ENCODE data around the gene GSDME. TPM values are rescaled to one million over a fixed set of nuclear protein-coding genes. Genes with fewer than 3 reads are reported as not detected.
"Not testable (repeated sequence)": the region's sequence is repeated elsewhere in the genome, so short reads cannot be mapped to it uniquely, and the experiment has no call there.

Gene GSDME
- total RNA-seq, 5 donors from 2014 or later (not counting 1 experiment from before 2014, with no cell fraction given): 0.38 to 1.1 (median 0.46) TPM; not detected in 1

DNA sequence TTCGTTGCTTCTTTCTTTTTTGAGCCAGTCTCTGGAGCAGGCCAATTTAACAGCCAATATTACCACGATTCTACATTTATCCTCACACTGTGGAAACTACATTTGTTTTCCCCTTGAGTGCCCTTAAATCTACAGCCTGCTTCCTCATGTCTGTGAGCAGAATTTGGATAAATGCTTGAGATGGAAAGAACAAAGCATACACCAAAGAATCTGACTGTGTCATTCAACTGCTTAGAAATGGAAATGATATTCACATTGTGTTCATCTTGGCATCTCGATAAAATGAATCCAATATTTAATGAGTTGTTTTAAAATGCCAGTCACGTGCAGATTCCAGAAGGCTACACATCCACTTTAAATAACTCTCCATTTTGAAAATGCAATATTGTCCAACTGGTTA, 41.0 kb upstream of the GSDME start:
- POLR2A ChIA-PET: interaction anchor here in 1 of 2 donors (0.7 kb wide), 1 partner anchor 1172 kb away, joined by 3 read pairs; no protein-coding TSS in a partner anchor
- Histone ChIP-seq H3K4me3 (ENCODE audit: control insufficient read depth in 1 of 2, extremely low read depth in 1 of 2, low read length in 1 of 2) (no peak overlapping the region), H3K9me3 (no peaks in the 10 kb centered on the region), H3K27ac (ENCODE audit: low read length) (no peak overlapping the region), H3K27me3 (replicated peaks in 1 of 2; ENCODE audit: control insufficient read depth in 2 of 2, extremely low read depth in 1 of 2, insufficient read depth in 2 of 2, low read length in 1 of 2) (no peaks in the 10 kb centered on the region), H3K4me1 (ENCODE audit: control insufficient read depth in 1 of 2, extremely low read depth in 1 of 2, insufficient read depth in 2 of 2, low read length in 2 of 2) (peaks cover 0 to 3% of the 10 kb centered on the region in 2 experiments), H3K36me3 (ENCODE audit: control insufficient read depth in 2 of 2, extremely low read depth in 1 of 2, insufficient read depth in 1 of 2, low read length in 1 of 2) (peaks cover 5 to 29% of the 10 kb centered on the region in 2 donors)
- Mint-ChIP-seq H3K4me1 (peaks cover 21 to 26% (median 26%) of the 10 kb centered on the region in 3 donors), H3K27ac (no peak overlapping the region), H3K9me3 (no peaks in the 10 kb centered on the region), H3K36me3 (peaks cover 64% of the 10 kb centered on the region), H3K27me3 (no peaks in the 10 kb centered on the region), H3K4me3 (no peak overlapping the region)
- no peak for ATAC-seq (replicated peaks in 1 of 4)
- no peak for DNase-seq
- no CpG with 5 or more reads among the region's 4 CpGs for WGBS (ENCODE audit: insufficient coverage)
- CTCF ChIA-PET: no interaction called here

DNA sequence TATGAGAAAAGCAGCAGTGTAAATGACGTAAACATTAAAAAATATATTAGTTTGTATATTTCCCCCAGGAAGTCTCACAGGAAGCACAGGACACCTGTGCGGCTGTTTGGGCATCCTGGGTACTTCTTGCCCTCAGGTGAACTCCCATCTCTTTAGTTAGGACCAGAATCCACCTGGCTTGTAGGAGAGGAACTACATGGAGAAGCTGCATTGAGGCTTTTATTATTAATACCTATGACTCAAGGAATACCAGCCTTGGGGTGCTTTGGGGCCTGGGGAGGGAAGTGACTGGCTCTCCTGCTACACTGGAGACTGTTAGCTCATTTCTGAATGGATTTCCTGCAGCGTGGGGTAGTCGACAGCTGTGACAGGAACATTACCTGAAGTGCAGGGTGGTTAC, 40.0 kb upstream of the GSDME start:
- Mint-ChIP-seq H3K4me1 (peaks cover 21 to 26% (median 26%) of the 10 kb centered on the region in 3 donors), H3K4me3 (no peak overlapping the region), H3K27me3 (no peaks in the 10 kb centered on the region), H3K9me3 (no peaks in the 10 kb centered on the region), H3K36me3 (peaks cover 57% of the 10 kb centered on the region), H3K27ac (no peak overlapping the region)
- Histone ChIP-seq H3K4me1 (ENCODE audit: control insufficient read depth in 1 of 2, extremely low read depth in 1 of 2, insufficient read depth in 2 of 2, low read length in 2 of 2) (peaks cover 0 to 3% of the 10 kb centered on the region in 2 experiments), H3K27ac (ENCODE audit: low read length) (no peak overlapping the region), H3K36me3 (ENCODE audit: control insufficient read depth in 2 of 2, extremely low read depth in 1 of 2, insufficient read depth in 1 of 2, low read length in 1 of 2) (peaks cover 5 to 20% of the 10 kb centered on the region in 2 donors), H3K27me3 (replicated peaks in 1 of 2; ENCODE audit: control insufficient read depth in 2 of 2, extremely low read depth in 1 of 2, insufficient read depth in 2 of 2, low read length in 1 of 2) (no peaks in the 10 kb centered on the region), H3K9me3 (no peaks in the 10 kb centered on the region), H3K4me3 (ENCODE audit: control insufficient read depth in 1 of 2, extremely low read depth in 1 of 2, low read length in 1 of 2) (no peak overlapping the region)
- 92% methylated on average over 2 of the region's 4 CpGs for WGBS (ENCODE audit: insufficient coverage)
- ChIA-PET POLR2A (interaction anchor here in 1 of 2 donors (0.7 kb wide), 1 partner anchor 133 kb away, joined by 3 read pairs; no protein-coding TSS in a partner anchor), CTCF (interaction anchor here in 1 of 2 donors (0.7 to 1.2 kb wide), 3 partner anchors 15 to 301 kb away, joined by 3 to 5 read pairs (median 3); no protein-coding TSS in a partner anchor)
- DNase-seq (no peak), ATAC-seq (replicated peaks in 1 of 4) (no peak)

DNA sequence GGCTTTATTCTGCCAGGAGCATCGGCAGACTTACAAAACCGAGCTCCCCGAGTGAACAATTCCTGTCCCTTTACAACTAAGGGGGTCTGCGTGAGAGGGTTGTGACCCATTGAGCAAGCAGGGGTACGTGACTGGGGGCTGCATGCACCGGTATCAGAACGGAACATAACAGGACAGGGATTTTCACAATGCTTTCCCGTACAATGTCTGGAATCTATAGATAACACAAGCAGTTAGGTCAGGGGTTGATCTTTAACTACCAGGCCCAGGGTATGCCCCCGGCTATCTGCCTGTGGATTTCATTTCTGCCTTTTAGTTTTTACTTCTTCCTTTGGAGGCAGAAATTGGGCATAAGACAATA, 38.1 kb upstream of the GSDME start:
- no peak overlapping the region for H3K27ac ChIP-seq (ENCODE audit: low read length)
- ChIA-PET CTCF (no interaction called here), POLR2A (no interaction called here)

DNA sequence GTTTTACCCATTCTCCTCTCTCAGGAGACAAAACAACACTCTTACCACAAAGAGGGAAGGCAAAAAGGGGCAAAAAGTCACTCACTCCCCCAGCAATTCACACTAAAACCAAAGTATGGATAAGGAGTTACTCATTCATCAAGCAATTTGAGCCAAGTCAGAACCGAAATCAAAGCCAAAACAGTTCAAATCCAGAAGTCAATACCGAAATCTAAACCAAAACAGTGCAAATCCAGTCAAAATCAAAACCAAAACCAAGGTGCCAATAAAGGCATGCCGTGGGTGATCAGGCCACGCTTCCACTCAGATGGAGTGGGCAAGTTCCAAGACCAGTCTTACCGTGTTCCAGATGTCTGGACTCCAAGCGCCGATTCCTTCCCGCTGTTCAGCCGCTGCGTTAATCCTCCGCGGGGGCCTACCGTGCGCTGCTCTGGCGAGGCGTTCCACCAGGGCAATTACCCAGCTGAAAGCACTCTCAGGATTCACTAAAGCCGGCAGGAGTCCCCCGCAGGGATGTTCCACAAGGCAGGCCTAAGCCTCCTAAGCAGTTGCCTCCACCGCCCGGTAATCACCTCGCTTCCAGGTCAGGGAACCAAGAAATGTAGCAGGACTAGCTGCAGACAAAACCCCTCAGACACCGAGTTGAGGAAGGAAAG, 37.6 kb upstream of the GSDME start:
- H3K27me3 ChIP-seq (replicated peaks in 1 of 2; ENCODE audit: control insufficient read depth in 2 of 2, extremely low read depth in 1 of 2, insufficient read depth in 2 of 2, low read length in 1 of 2); CTCF ChIA-PET; H3K36me3 ChIP-seq (ENCODE audit: control insufficient read depth in 2 of 2, extremely low read depth in 1 of 2, insufficient read depth in 1 of 2, low read length in 1 of 2); H3K27ac ChIP-seq (ENCODE audit: low read length); ATAC-seq (replicated peaks in 1 of 4); H3K27me3 Mint-ChIP-seq; H3K9me3 ChIP-seq; DNase-seq; POLR2A ChIA-PET; H3K9me3 Mint-ChIP-seq; H3K4me1 ChIP-seq (ENCODE audit: control insufficient read depth in 1 of 2, extremely low read depth in 1 of 2, insufficient read depth in 2 of 2, low read length in 2 of 2); H3K4me3 Mint-ChIP-seq; H3K4me3 ChIP-seq (ENCODE audit: control insufficient read depth in 1 of 2, extremely low read depth in 1 of 2, low read length in 1 of 2): not testable (repeated sequence)
- Mint-ChIP-seq H3K36me3 (peaks cover 44% of the 10 kb centered on the region), H3K4me1 (peaks cover 18 to 21% (median 20%) of the 10 kb centered on the region in 3 donors), H3K27ac (peak overlapping the region; percentile 17 to 49)
- WGBS (ENCODE audit: insufficient coverage): 82% methylated on average over 21 of the region's 22 CpGs

More for the DNA sequence above, 38.1 kb upstream of the GSDME start:
- DNase-seq (no peak), ATAC-seq (replicated peaks in 1 of 4) (no peak)
- peaks cover 0 to 3% of the 10 kb centered on the region in 2 experiments for H3K4me1 ChIP-seq (ENCODE audit: control insufficient read depth in 1 of 2, extremely low read depth in 1 of 2, insufficient read depth in 2 of 2, low read length in 2 of 2)
- Mint-ChIP-seq H3K4me3 (no peak overlapping the region), H3K4me1 (peaks cover 18 to 21% (median 20%) of the 10 kb centered on the region in 3 donors), H3K27me3 (no peaks in the 10 kb centered on the region), H3K27ac (no peak overlapping the region), H3K9me3 (no peaks in the 10 kb centered on the region), H3K36me3 (peaks cover 44% of the 10 kb centered on the region)
- no peaks in the 10 kb centered on the region for H3K27me3 ChIP-seq (replicated peaks in 1 of 2; ENCODE audit: control insufficient read depth in 2 of 2, extremely low read depth in 1 of 2, insufficient read depth in 2 of 2, low read length in 1 of 2)
- H3K9me3 ChIP-seq: no peaks in the 10 kb centered on the region
- no peak overlapping the region for H3K4me3 ChIP-seq (ENCODE audit: control insufficient read depth in 1 of 2, extremely low read depth in 1 of 2, low read length in 1 of 2)
- peaks cover 5% of the 10 kb centered on the region in 2 donors for H3K36me3 ChIP-seq (ENCODE audit: control insufficient read depth in 2 of 2, extremely low read depth in 1 of 2, insufficient read depth in 1 of 2, low read length in 1 of 2)
- WGBS (ENCODE audit: insufficient coverage): 97% methylated on average over 7 of the region's 9 CpGs

DNA sequence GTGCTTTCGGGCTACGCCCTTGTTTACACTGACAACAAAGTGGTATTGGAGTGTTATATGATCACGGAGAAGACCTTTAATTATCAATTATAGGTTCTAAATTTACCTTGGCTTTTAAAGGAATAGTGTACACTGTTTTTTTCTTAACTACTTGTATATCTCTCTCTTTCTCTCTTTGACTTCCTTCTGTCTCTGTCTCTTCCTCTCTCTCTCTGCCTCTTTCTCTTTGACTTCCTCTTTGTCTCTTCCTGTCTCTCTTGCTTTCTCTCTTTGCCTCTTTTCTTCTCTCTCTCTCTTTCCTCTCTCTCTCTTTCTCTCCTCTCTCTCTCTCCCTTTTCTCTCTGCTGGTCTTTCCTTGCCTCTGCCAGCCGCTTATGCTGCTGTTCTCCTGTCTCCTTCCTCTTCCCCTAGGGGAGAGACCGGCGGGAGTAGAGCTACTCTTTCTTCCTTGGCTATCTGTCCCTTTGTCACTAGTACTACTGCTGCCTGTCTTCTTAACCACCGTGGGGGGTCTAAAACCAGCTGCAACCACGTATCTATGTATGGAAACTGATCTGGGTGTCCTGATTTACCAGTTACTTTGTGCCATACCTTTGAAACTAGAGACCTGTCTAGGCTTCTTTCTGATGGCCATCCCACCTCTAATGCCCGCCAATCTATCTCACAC, 36.9 kb upstream of the GSDME start:
- POLR2A ChIA-PET: interaction anchor here in 1 of 2 donors (0.6 kb wide), 1 partner anchor 332 kb away, joined by 10 read pairs; no protein-coding TSS in a partner anchor
- Mint-ChIP-seq H3K36me3 (peaks cover 43% of the 10 kb centered on the region), H3K27ac (peak overlapping the region; percentile 41 to 49), H3K4me1 (peaks cover 18 to 21% (median 20%) of the 10 kb centered on the region in 3 donors), H3K4me3 (no peak overlapping the region), H3K27me3 (no peaks in the 10 kb centered on the region), H3K9me3 (no peaks in the 10 kb centered on the region)
- no peaks in the 10 kb centered on the region for H3K9me3 ChIP-seq
- no peak overlapping the region for H3K27ac ChIP-seq (ENCODE audit: low read length)
- peaks cover 5% of the 10 kb centered on the region in 2 donors for H3K36me3 ChIP-seq (ENCODE audit: control insufficient read depth in 2 of 2, extremely low read depth in 1 of 2, insufficient read depth in 1 of 2, low read length in 1 of 2)
- no peak overlapping the region for H3K4me3 ChIP-seq (ENCODE audit: control insufficient read depth in 1 of 2, extremely low read depth in 1 of 2, low read length in 1 of 2)
- no peaks in the 10 kb centered on the region for H3K27me3 ChIP-seq (replicated peaks in 1 of 2; ENCODE audit: control insufficient read depth in 2 of 2, extremely low read depth in 1 of 2, insufficient read depth in 2 of 2, low read length in 1 of 2)
- DNase-seq (no peak), ATAC-seq (replicated peaks in 1 of 4) (no peak)
- peaks cover 0 to 3% of the 10 kb centered on the region in 2 experiments for H3K4me1 ChIP-seq (ENCODE audit: control insufficient read depth in 1 of 2, extremely low read depth in 1 of 2, insufficient read depth in 2 of 2, low read length in 2 of 2)
- CTCF ChIA-PET: interaction anchor here (0.6 to 1.0 kb wide), 4 partner anchors 41 to 1353 kb away, joined by 3 to 9 read pairs (median 4); no protein-coding TSS in a partner anchor
- WGBS (ENCODE audit: insufficient coverage): 100% methylated on average over 2 of the region's 9 CpGs

DNA sequence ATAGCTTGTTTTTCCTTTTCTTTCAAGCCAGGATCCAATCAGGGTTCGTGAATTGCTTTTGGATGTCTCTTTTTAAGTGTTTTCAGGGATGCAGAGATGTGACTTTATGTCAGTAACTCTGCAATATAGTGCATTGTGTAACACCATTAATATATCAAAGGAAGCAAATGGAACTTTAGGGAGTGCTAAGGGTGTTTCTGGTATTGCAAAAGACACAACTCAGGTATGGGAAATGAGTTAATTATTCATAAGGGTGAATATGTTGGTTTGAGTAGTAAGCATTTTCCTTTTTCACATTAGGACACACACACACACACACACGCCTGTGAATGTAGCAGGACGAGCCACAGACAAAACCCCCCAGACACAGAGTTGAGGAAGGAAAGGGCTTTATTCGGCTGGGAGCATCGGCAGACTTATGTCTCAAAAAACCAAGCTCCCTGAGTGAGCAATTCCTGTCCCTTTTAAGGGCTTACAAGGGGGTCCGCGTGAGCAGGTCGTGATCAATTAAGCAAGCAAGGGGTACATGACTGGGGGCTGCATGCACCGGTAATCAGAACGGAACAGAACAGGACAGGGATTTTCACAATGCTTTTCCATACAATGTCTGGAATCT, 31.8 kb upstream of the GSDME start:
- Histone ChIP-seq H3K9me3 (no peaks in the 10 kb centered on the region), H3K27me3 (replicated peaks in 1 of 2; ENCODE audit: control insufficient read depth in 2 of 2, extremely low read depth in 1 of 2, insufficient read depth in 2 of 2, low read length in 1 of 2) (no peaks in the 10 kb centered on the region), H3K27ac (ENCODE audit: low read length) (no peak overlapping the region), H3K36me3 (ENCODE audit: control insufficient read depth in 2 of 2, extremely low read depth in 1 of 2, insufficient read depth in 1 of 2, low read length in 1 of 2) (no peaks in the 10 kb centered on the region), H3K4me3 (ENCODE audit: control insufficient read depth in 1 of 2, extremely low read depth in 1 of 2, low read length in 1 of 2) (no peak overlapping the region), H3K4me1 (ENCODE audit: control insufficient read depth in 1 of 2, extremely low read depth in 1 of 2, insufficient read depth in 2 of 2, low read length in 2 of 2) (peaks cover 0 to under 1% of the 10 kb centered on the region in 2 experiments)
- CTCF ChIA-PET: no interaction called here
- Mint-ChIP-seq H3K27ac (no peak overlapping the region), H3K27me3 (no peaks in the 10 kb centered on the region), H3K4me1 (peaks cover 4% of the 10 kb centered on the region in 3 donors), H3K36me3 (peaks cover 7% of the 10 kb centered on the region), H3K9me3 (peaks cover 0 to 1% (median 0%) of the 10 kb centered on the region in 3 donors), H3K4me3 (no peak overlapping the region)
- DNase-seq: no peak
- 100% methylated on average over 5 of the region's 10 CpGs for WGBS (ENCODE audit: insufficient coverage)
- ATAC-seq (replicated peaks in 1 of 4): no peak
- POLR2A ChIA-PET: no interaction called here
